Pancreas (tissue), 10 donors: ENCODE results near the gene OPCML. TPM values are rescaled to one million over a fixed set of nuclear protein-coding genes. Genes with fewer than 3 reads are reported as not detected.

Experiments
- ATAC-seq, 4 donors: fragments of 200-7000 bp; cut with Tn5 transposase; one replicate each; pipeline versions ENCODE4 v1.8.0 to v1.9.1; 2020; ENCODE audit warnings: mild to moderate bottlenecking in 4 of 4, moderate library complexity in 4 of 4
- DNase-seq, 6 donors: peaks; one replicate each; pipeline ENCODE4 v3.0.0-alpha.2; 2020
- FAIRE-seq: peaks from 2 replicates; lab custom pipeline; 2012; peaks lifted over from hg19 to GRCh38; lab: Jason Lieb, UNC
- H3K27ac ChIP-seq, 4 donors: fragments of 200-600 bp; sonication (generic); 1 replicate in 3 of 4; 2 replicates in 1 of 4; pipeline versions ENCODE4 v1.5.0 to v1.8.0; 2020
- H3K27me3 ChIP-seq, 4 donors: fragments of 200-600 bp; one replicate each; pipeline ENCODE4 v1.8.0; 2021
- H3K36me3 ChIP-seq, 3 donors: fragments of 200-600 bp; sonication (generic) in 1 of 3; one replicate each; pipeline versions ENCODE4 v1.5.0 to v1.8.0; 2020 to 2021
- H3K4me1 ChIP-seq, 3 donors: fragments of 200-600 bp; one replicate each; pipeline ENCODE4 v1.8.0; 2021
- H3K4me3 ChIP-seq, 4 donors: fragments of 200-600 bp; sonication (generic) in 2 of 4; one replicate each; pipeline versions ENCODE4 v1.5.0 to v1.8.0; 2020 to 2021
- H3K9me3 ChIP-seq, 4 donors: fragments of 200-600 bp; one replicate each; pipeline ENCODE4 v1.8.0; 2021
- CTCF ChIP-seq, 4 donors: fragments of 200-600 bp; sonication (generic) in 3 of 4; IDR thresholded peaks; one replicate each; pipeline versions ENCODE4 v1.5.0 to v1.8.0; 2021; ENCODE audit warnings: antibody characterized with exemption in 4 of 4
- WGBS, 2 donors: extraction: QIAGEN DNeasy Blood & Tissue Kit; methylation state at CpG; one replicate each; pipeline ENCODE4 v1.1.7; 2013; 5-methylcytosine and 5-hydroxymethylcytosine counted together
- intact Hi-C, 3 donors: fragments of 100-400 bp; cut with DNase I; formaldehyde crosslinking; loops; one replicate each; pipeline versions ENCODE4 v1.11.1 to v1.14.2; 2022
- polyA plus RNA-seq, 2 donors: library from polyadenylated mRNA; stranded (reverse); fragments of 200-250 nt; gene quantifications; one replicate each; pipeline ENCODE4 v1.2.3, GENCODE V29; 2013
- total RNA-seq, 6 donors: library from RNA; stranded (reverse); fragmentation: NEBNext Ultra II Directional in 4 of 6; extraction: Animal tissue kit (Norgen Biotek cat#: 25700) in 4 of 6; gene quantifications; one replicate each; pipeline versions ENCODE4 v1.2.1 to v1.2.4, GENCODE V29; 2021 to 2023
- donor health status: healthy with polysubstance abuse.
- donor health status: DM: no; HTN: no; CAD: no; lungs with moderate emphysema.
- donor health status: DM: no; HTN: no; CAD: no.
- donor health status: control.
- donor health status: control.
- donor health status: Bipolar disorder and iron deficiency.
- donor health status: DM: yes; HTN: yes; CAD: no.
- donor health status: DM: no; HTN: no; CAD: no.
- donor health status: DM: no; HTN: no; CAD: no.
- donor health status: DM: yes; HTN: yes; CAD: no.

The OPCML gene
- total and polyA plus RNA-seq, 8 donors = 0.05 to 0.31 (median 0.19) TPM

DNA sequence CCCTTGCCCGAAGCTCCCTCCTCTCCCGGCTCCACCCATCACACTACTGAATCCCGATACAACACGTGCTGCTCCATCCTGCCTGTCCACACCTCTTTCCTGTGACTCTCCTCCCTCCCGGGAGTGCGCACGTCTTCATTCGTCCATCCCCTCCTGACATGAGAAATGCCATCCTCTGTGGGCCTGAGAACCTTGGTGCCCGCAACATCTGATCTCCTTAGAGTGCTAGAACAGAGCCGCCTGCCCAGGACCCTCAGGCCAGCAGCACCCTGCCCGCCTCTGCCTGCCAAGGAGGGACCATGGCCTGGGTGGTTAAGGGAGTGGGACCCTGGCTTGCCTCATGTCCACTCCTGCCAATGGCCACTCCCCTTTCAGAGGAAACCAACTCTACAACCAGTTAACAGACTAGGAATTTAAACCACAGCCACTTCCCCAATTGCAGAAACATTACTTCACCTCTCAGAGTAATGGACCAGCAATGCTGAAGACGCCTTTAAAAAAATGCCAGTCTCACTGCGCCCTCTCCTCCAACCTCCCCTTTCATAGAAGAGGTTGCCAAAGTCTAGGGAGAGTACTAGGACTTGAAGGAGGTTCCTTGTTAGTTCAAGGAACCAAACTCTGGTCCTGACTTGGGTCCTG lies 466.3 kb downstream of the OPCML start:
- FAIRE-seq (no peak), ATAC-seq (no peak), DNase-seq (no peak)
- H3K36me3 ChIP-seq = no peaks in the 10 kb centered on the region
- no peak for TF ChIP-seq CTCF (IDR thresholded peaks at IDR 0.05)
- H3K4me1 ChIP-seq = no peaks in the 10 kb centered on the region
- WGBS, 2 donors = 75 to 94% methylated on average over 13 of the region's 13 CpGs
- no peak overlapping the region for H3K27ac ChIP-seq
- H3K4me3 ChIP-seq = no peak overlapping the region
- H3K27me3 ChIP-seq = no peaks in the 10 kb centered on the region
- no peaks in the 10 kb centered on the region for H3K9me3 ChIP-seq
- intact Hi-C loops = loop anchor here in 1 of 3 donors (10.0 kb wide), 1 partner anchor 951 kb away; no protein-coding TSS in a partner anchor

DNA sequence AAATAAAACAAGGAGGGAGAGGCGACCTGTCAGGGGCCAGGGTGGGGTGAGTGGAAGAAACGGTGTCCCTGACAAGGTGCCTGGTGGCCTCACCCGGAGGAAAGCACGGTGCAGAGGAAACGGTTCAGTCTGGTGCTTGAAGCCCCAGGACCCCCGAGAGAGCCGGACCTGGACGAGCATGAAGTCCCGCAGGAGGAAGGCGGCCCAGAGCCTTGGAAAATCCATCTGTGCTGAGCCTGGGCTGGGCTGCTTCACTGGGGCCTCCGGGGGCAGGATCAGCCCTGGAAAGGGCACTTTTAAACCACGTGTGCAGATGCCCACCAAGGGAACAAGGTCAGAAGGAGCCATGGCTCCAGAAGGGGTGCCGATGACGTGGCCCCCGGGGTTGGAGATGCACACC lies 467.3 kb downstream of the OPCML start:
- WGBS, 2 donors = 72 to 84% methylated on average over 15 of the region's 15 CpGs
- Histone ChIP-seq H3K4me3 (peak overlapping the region in 3 of 4 donors; percentile 21 to 47 (median 47)), H3K27me3 (no peaks in the 10 kb centered on the region), H3K27ac (no peak overlapping the region), H3K36me3 (no peaks in the 10 kb centered on the region), H3K9me3 (no peaks in the 10 kb centered on the region), H3K4me1 (no peaks in the 10 kb centered on the region)
- no peak for TF ChIP-seq CTCF (IDR thresholded peaks at IDR 0.05)
- DNase-seq = no peak
- no peak for ATAC-seq
- no peak for FAIRE-seq
- intact Hi-C loops = loop anchor here in 1 of 3 donors (10.0 kb wide), 1 partner anchor 950 kb away; no protein-coding TSS in a partner anchor

- ATAC-seq = peak; percentile 93 to 96 (median 94)
These were observed 468.0 kb downstream of the OPCML start for GRCh38 chr11:133064152-133064877.

DNA sequence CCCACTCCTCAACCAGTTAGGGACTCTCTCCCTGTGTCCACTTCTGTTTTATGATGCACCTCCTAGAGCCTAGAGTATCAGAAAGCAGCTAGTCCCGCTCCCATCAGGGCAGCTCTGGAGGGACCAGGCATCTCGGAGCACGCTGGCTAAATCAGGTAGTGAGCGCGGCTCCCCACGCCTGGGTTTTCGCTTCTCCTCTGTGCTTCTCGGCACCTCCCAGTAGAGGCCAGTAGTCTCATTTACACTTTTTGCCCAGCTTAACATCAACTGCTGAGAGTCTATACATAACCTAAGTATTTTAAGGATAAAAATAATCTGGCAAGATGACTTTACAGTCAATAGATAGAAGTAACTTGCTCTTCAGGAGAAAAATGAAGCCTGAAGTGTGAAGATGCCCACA lies 473.8 kb downstream of the OPCML start:
- Histone ChIP-seq H3K36me3 (no peaks in the 10 kb centered on the region), H3K4me1 (no peaks in the 10 kb centered on the region), H3K9me3 (no peaks in the 10 kb centered on the region), H3K27ac (no peak overlapping the region), H3K4me3 (no peak overlapping the region), H3K27me3 (peaks cover 0 to 3% (median 0%) of the 10 kb centered on the region in 4 donors)
- ATAC-seq (no peak), FAIRE-seq (no peak), DNase-seq (no peak)
- no peak for TF ChIP-seq CTCF (IDR thresholded peaks at IDR 0.05)
- intact Hi-C loops = no loop called here
- WGBS, 2 donors = 30 to 45% methylated on average over 8 of the region's 8 CpGs

More at GRCh38 chr11:133064152-133064877, 468.0 kb downstream of the OPCML start:
- Histone ChIP-seq H3K4me3 (peak overlapping the region; percentile 21 to 47 (median 35)), H3K36me3 (no peaks in the 10 kb centered on the region), H3K27ac (peak overlapping the region in 1 of 4 donors; percentile 6), H3K4me1 (no peaks in the 10 kb centered on the region), H3K9me3 (no peaks in the 10 kb centered on the region), H3K27me3 (peaks cover 0 to under 1% (median 0%) of the 10 kb centered on the region in 4 donors)
- 2 to 3% methylated on average over 43 to 44 of the region's 44 CpGs for WGBS, 2 donors
- FAIRE-seq (no peak), DNase-seq (peak; percentile 48 to 89 (median 79))
- intact Hi-C loops = loop anchor here in 1 of 3 donors (10.0 kb wide), 1 partner anchor 950 kb away; no protein-coding TSS in a partner anchor
- TF ChIP-seq CTCF (IDR thresholded peaks at IDR 0.05) = peak; percentile 26 to 56 (median 51)
